ENCODE data around the gene PSMB3.
A peak's percentile ranks its signal among the peaks of the same experiment; 100 is the strongest.

PSMB3 gene

GRCh38 chr17:38794221-38794620 lies 41.7 kb downstream of the PSMB3 start:
- peaks cover 15 to 50% (median 35%) of the 10 kb centered on the region in 5 donors for H3K4me1 ChIP-seq (ENCODE audit: control insufficient read depth in 5 of 5, insufficient read depth in 5 of 5, low read length in 5 of 5)
- H3K27me3 ChIP-seq (ENCODE audit: control insufficient read depth in 5 of 5, insufficient read depth in 4 of 5, low read length in 5 of 5): no peaks in the 10 kb centered on the region
- no peak overlapping the region for H3K27ac ChIP-seq (ENCODE audit: low read depth, low read length)
- H3K9me3 ChIP-seq (ENCODE audit: control insufficient read depth in 5 of 5, low read length in 5 of 5): no peaks in the 10 kb centered on the region
- peaks cover 0 to 8% (median 3%) of the 10 kb centered on the region in 5 donors for H3K36me3 ChIP-seq (ENCODE audit: control insufficient read depth in 5 of 5, insufficient read depth in 5 of 5, low read length in 5 of 5)
- no peak overlapping the region for H3K9ac ChIP-seq (ENCODE audit: low read length in 5 of 5)
- no peak overlapping the region for H3K4me3 ChIP-seq (ENCODE audit: low read depth in 1 of 5, low read length in 5 of 5)

DNA sequence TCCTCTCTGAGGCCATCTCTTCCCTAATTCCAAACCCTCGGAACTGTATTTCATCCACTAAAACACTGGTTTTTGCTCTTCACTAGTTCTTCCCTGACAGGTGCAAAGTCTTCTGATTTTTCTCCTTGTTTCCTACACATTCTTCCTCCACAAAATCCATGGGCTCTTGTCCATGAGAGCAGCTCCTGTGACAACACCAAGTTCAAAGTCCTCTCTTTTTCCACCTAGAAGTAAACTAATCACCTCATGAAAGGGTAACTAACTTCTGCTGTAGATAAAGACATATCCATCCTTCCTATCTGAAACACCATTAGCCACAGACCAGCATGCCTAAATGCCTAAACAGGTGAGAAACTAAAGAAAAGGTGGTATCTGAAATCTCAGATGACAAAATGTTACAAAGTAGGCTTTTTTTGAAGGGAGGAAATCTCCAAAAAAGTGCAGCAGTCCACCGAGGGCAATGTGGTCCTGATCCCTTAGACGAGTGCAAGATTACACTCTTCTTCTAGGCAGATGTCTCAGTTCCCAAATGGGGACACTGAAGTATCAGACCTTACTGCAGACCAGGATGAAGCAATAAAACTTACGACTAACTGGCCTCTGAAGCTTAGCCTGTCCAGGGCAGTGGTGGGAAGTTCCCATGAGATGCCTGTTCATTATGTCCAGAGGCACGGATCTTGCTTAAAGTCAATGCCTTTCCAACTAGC lies 44.1 kb downstream of the PSMB3 start:
- Histone ChIP-seq H3K36me3 (ENCODE audit: control insufficient read depth in 5 of 5, insufficient read depth in 5 of 5, low read length in 5 of 5) (peaks cover 5 to 13% (median 9%) of the 10 kb centered on the region in 5 donors), H3K27me3 (ENCODE audit: control insufficient read depth in 5 of 5, insufficient read depth in 4 of 5, low read length in 5 of 5) (no peaks in the 10 kb centered on the region), H3K4me3 (ENCODE audit: low read depth in 1 of 5, low read length in 5 of 5) (no peak overlapping the region), H3K9ac (ENCODE audit: low read length in 5 of 5) (peak overlapping the region in 1 of 5 donors; percentile 30), H3K27ac (ENCODE audit: low read depth, low read length) (no peak overlapping the region), H3K4me1 (ENCODE audit: control insufficient read depth in 5 of 5, insufficient read depth in 5 of 5, low read length in 5 of 5) (peaks cover 15 to 37% (median 36%) of the 10 kb centered on the region in 5 donors), H3K9me3 (ENCODE audit: control insufficient read depth in 5 of 5, low read length in 5 of 5) (no peaks in the 10 kb centered on the region)

DNA sequence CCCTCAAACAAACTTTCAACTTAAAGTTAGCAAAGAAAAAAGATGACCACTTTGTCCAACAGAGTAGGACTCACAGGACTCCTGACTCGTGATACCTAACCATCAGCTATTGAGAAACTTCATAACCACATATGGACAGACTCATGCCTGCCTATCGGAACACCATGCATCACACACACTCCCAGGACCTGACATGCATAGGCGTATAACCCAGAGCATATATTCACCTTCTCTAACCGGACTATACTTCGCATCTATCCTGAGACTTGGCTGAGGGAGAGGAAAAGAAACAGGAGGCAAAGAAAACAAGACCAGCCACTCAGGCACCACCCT lies 44.6 kb downstream of the PSMB3 start:
- Histone ChIP-seq H3K27ac (ENCODE audit: low read depth, low read length) (no peak overlapping the region), H3K27me3 (ENCODE audit: control insufficient read depth in 5 of 5, insufficient read depth in 4 of 5, low read length in 5 of 5) (no peaks in the 10 kb centered on the region), H3K36me3 (ENCODE audit: control insufficient read depth in 5 of 5, insufficient read depth in 5 of 5, low read length in 5 of 5) (peaks cover 9 to 17% (median 14%) of the 10 kb centered on the region in 5 donors), H3K9ac (ENCODE audit: low read length in 5 of 5) (peak overlapping the region in 3 of 5 donors; percentile 30 to 87 (median 30)), H3K4me3 (ENCODE audit: low read depth in 1 of 5, low read length in 5 of 5) (peak overlapping the region in 4 of 5 donors; percentile 12 to 94 (median 52)), H3K9me3 (ENCODE audit: control insufficient read depth in 5 of 5, low read length in 5 of 5) (no peaks in the 10 kb centered on the region), H3K4me1 (ENCODE audit: control insufficient read depth in 5 of 5, insufficient read depth in 5 of 5, low read length in 5 of 5) (peaks cover 15 to 37% (median 36%) of the 10 kb centered on the region in 5 donors)

DNA sequence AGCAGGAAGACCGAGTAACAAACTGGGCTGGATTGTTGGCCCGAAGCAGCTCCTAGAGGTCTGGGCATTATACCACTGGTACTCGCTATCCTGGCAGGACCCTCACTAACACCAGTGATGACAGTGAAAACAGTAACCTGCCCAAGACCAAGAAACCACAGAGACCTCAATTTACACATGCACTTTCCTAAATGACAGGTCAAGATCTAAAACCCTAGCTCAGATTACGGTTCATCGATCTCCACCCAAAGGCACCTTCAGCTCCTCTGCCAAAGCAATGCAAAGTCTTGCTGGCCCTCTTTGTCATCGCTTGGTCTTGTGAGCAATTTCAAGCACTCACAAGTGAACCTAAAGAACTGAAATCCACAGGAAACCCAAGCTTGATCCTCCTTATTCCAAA lies 45.3 kb downstream of the PSMB3 start:
- peak overlapping the region; percentile 12 to 94 (median 87) for H3K4me3 ChIP-seq (ENCODE audit: low read depth in 1 of 5, low read length in 5 of 5)
- H3K36me3 ChIP-seq (ENCODE audit: control insufficient read depth in 5 of 5, insufficient read depth in 5 of 5, low read length in 5 of 5): peaks cover 11 to 19% (median 18%) of the 10 kb centered on the region in 5 donors
- H3K4me1 ChIP-seq (ENCODE audit: control insufficient read depth in 5 of 5, insufficient read depth in 5 of 5, low read length in 5 of 5): peaks cover 15 to 37% (median 36%) of the 10 kb centered on the region in 5 donors
- peak overlapping the region; percentile 75 for H3K27ac ChIP-seq (ENCODE audit: low read depth, low read length)
- no peaks in the 10 kb centered on the region for H3K9me3 ChIP-seq (ENCODE audit: control insufficient read depth in 5 of 5, low read length in 5 of 5)
- peak overlapping the region in 4 of 5 donors; percentile 33 to 91 (median 78) for H3K9ac ChIP-seq (ENCODE audit: low read length in 5 of 5)
- H3K27me3 ChIP-seq (ENCODE audit: control insufficient read depth in 5 of 5, insufficient read depth in 4 of 5, low read length in 5 of 5): no peaks in the 10 kb centered on the region

DNA sequence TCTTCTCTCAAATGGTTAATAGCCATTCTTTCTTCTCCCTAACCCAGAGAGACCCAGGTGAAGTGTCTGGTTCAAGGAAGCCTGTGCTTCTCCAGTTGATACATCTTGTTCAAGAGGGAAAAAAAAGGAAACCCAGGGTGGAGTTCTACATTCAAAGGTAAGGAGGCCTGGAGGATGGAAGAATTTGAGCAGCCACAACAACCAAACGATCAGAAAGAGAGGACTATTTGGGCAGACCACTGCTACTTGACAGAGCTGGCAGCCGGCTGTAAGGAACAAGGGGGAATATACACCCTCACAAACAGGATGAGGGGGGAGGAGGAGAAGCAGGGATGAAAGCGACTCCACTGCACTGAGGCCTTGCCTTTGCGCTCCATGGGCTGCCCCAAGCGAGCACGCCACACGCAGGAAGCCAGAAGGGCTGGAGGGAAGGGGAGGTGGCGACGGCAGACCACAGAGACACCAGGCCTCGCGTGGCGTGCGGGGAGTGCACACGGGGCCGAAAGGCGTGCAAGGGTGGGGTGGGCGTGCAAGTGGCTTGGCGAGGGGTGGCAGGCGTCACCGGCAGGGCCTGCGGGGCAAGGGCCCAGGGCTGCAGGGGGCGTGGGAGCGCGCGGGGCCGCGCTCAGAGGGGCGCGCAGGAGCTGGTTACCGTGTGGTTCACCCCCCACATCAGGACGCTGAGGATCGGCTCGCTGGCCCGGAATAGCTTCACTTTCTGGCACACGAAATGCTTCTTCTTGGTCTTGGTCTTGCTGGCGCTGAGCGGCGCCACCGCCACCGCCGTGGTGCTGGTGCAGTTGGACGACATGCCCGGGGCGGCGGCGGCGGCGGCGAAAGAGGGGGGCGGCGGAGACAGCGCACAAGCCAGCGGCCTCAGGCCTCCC lies 46.3 kb downstream of the PSMB3 start:
- H3K4me1 ChIP-seq (ENCODE audit: control insufficient read depth in 5 of 5, insufficient read depth in 5 of 5, low read length in 5 of 5): peaks cover 15 to 37% (median 36%) of the 10 kb centered on the region in 5 donors
- H3K27ac ChIP-seq (ENCODE audit: low read depth, low read length): peak overlapping the region; percentile 75
- no peaks in the 10 kb centered on the region for H3K27me3 ChIP-seq (ENCODE audit: control insufficient read depth in 5 of 5, insufficient read depth in 4 of 5, low read length in 5 of 5)
- no peaks in the 10 kb centered on the region for H3K9me3 ChIP-seq (ENCODE audit: control insufficient read depth in 5 of 5, low read length in 5 of 5)
- H3K36me3 ChIP-seq (ENCODE audit: control insufficient read depth in 5 of 5, insufficient read depth in 5 of 5, low read length in 5 of 5): peaks cover 11 to 27% (median 25%) of the 10 kb centered on the region in 5 donors
- peak overlapping the region; percentile 70 to 92 (median 88) for H3K9ac ChIP-seq (ENCODE audit: low read length in 5 of 5)
- peak overlapping the region; percentile 73 to 96 (median 90) for H3K4me3 ChIP-seq (ENCODE audit: low read depth in 1 of 5, low read length in 5 of 5)

DNA sequence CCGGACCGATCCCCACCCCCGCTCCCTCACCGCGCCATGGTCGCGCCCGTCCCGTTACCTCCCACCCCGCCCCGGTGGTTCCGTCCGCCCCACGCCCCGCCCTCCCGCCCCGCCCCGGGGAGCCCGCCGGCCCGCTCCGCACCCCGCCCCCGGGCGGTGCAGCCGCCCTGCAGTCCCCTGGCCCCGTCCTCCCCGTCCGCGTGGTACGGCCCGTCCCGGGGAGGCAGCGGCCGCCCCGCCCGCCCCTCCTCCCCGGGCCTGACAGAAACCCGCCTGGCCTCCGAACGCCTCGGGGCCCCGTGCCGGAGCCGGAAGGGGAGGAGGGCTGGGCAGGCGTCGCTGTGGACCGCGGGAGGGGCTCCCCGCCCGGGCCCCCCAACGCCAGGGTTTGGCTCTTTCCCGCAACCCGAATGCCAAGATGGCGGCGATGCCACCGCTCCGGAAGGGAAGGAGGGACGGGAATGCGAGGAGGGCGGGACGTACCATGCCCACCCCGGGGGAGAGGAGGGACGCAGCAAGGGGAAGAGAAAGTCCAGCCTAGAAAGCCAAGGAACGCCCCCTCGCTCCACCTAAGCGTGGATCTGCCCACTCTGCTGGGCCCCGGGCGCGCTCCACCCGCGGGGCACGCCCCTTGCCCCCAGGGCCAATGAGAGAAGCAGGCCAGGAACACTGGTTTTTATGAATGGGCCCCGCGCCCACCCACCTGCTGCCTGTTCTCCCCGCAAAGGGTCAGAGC lies 47.1 kb downstream of the PSMB3 start, which contains the start of gene PIP4K2B:
PIP4K2B (minus strand) TSS at position 56 of the 736 bp plus-strand sequence. CDS start 132 bp downstream, outside the sequence.
- peak within 1 kb of the TSS; percentile 88 to 93 (median 91) for H3K9ac ChIP-seq (ENCODE audit: low read length in 5 of 5)
- peaks cover 14 to 34% (median 31%) of the 10 kb centered on the region in 5 donors for H3K36me3 ChIP-seq (ENCODE audit: control insufficient read depth in 5 of 5, insufficient read depth in 5 of 5, low read length in 5 of 5)
- H3K9me3 ChIP-seq (ENCODE audit: control insufficient read depth in 5 of 5, low read length in 5 of 5): no peaks in the 10 kb centered on the region
- peak within 1 kb of the TSS; percentile 93 for H3K27ac ChIP-seq (ENCODE audit: low read depth, low read length)
- no peaks in the 10 kb centered on the region for H3K27me3 ChIP-seq (ENCODE audit: control insufficient read depth in 5 of 5, insufficient read depth in 4 of 5, low read length in 5 of 5)
- H3K4me1 ChIP-seq (ENCODE audit: control insufficient read depth in 5 of 5, insufficient read depth in 5 of 5, low read length in 5 of 5): peaks cover 15 to 37% (median 36%) of the 10 kb centered on the region in 5 donors
- peak within 1 kb of the TSS; percentile 73 to 96 (median 90) for H3K4me3 ChIP-seq (ENCODE audit: low read depth in 1 of 5, low read length in 5 of 5)

DNA sequence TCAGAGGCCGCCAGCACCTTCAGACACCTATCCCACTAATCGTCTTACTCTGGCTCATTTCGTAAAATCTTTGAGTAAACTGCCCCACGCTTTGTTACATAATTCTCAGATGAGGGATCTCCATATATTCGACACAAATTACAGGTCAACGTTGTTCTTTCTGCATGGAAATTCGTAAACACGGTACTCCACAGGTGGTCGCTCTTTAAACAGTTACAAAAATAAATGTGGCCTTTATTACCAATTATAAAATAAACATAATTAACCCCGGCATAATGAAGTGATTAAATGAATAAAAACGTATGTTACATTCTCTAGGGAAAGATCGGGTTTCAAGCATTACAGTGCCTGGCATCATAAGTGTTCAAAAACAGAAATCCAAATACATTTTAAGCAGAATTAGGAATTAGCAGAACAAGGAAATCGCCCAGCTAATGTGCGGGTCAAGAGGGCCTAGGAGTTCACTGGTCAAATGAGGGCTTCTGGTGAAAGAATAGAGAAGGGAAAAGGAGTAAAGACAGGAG lies 47.8 kb downstream of the PSMB3 start:
- peaks cover 15 to 37% (median 36%) of the 10 kb centered on the region in 5 donors for H3K4me1 ChIP-seq (ENCODE audit: control insufficient read depth in 5 of 5, insufficient read depth in 5 of 5, low read length in 5 of 5)
- peak overlapping the region; percentile 2 to 93 (median 88) for H3K9ac ChIP-seq (ENCODE audit: low read length in 5 of 5)
- peak overlapping the region in 4 of 5 donors; percentile 66 to 96 (median 82) for H3K4me3 ChIP-seq (ENCODE audit: low read depth in 1 of 5, low read length in 5 of 5)
- no peaks in the 10 kb centered on the region for H3K27me3 ChIP-seq (ENCODE audit: control insufficient read depth in 5 of 5, insufficient read depth in 4 of 5, low read length in 5 of 5)
- no peaks in the 10 kb centered on the region for H3K9me3 ChIP-seq (ENCODE audit: control insufficient read depth in 5 of 5, low read length in 5 of 5)
- peaks cover 14 to 38% (median 34%) of the 10 kb centered on the region in 5 donors for H3K36me3 ChIP-seq (ENCODE audit: control insufficient read depth in 5 of 5, insufficient read depth in 5 of 5, low read length in 5 of 5)
- H3K27ac ChIP-seq (ENCODE audit: low read depth, low read length): peak overlapping the region; percentile 93

GRCh38 chr17:38809828-38810227 lies 57.3 kb downstream of the PSMB3 start:
- no peak overlapping the region for H3K4me3 ChIP-seq (ENCODE audit: low read depth in 1 of 5, low read length in 5 of 5)
- H3K27ac ChIP-seq (ENCODE audit: low read depth, low read length): no peak overlapping the region
- H3K9ac ChIP-seq (ENCODE audit: low read length in 5 of 5): no peak overlapping the region
- no peaks in the 10 kb centered on the region for H3K9me3 ChIP-seq (ENCODE audit: control insufficient read depth in 5 of 5, low read length in 5 of 5)
- H3K27me3 ChIP-seq (ENCODE audit: control insufficient read depth in 5 of 5, insufficient read depth in 4 of 5, low read length in 5 of 5): no peaks in the 10 kb centered on the region
- H3K36me3 ChIP-seq (ENCODE audit: control insufficient read depth in 5 of 5, insufficient read depth in 5 of 5, low read length in 5 of 5): peaks cover 7 to 93% (median 62%) of the 10 kb centered on the region in 5 donors
- peaks cover 0 to 6% (median 0%) of the 10 kb centered on the region in 5 donors for H3K4me1 ChIP-seq (ENCODE audit: control insufficient read depth in 5 of 5, insufficient read depth in 5 of 5, low read length in 5 of 5)
